ENCODE results near the gene MYO16.

GRCh38 chr13:108927615-108928014, 298.2 kb downstream of the MYO16 start:
- TF ChIP-seq CTCF (IDR thresholded peaks at IDR 0.05) (no peak), POLR2AphosphoS5 (IDR thresholded peaks at IDR 0.05; ENCODE audit: insufficient read depth in 1 of 2, low read depth in 1 of 2) (no peak)
